IgD-negative memory B cell (primary cell): ENCODE measurements around the gene MARVELD1. TPM values are rescaled to one million over a fixed set of nuclear protein-coding genes. Genes with fewer than 3 reads are reported as not detected.
A peak's percentile ranks its signal among the peaks of the same experiment; 100 is the strongest.

Experiments
- H3K27ac Mint-ChIP-seq, 3 donors: one replicate each; pipeline ENCODE4 v1.8.0; 2020 to 2022; ENCODE audit warnings: mild to moderate bottlenecking in 3 of 3, mixed read lengths in 3 of 3, moderate library complexity in 1 of 3
- H3K27me3 Mint-ChIP-seq: one replicate; pipeline ENCODE4 v1.8.0; 2021; ENCODE audit warnings: mixed read lengths
- H3K36me3 Mint-ChIP-seq: one replicate; pipeline ENCODE4 v1.8.0; 2020; ENCODE audit warnings: mild to moderate bottlenecking, mixed read lengths
- H3K4me1 Mint-ChIP-seq, 3 donors: one replicate each; pipeline ENCODE4 v1.8.0; 2020 to 2022; ENCODE audit warnings: mixed read lengths in 3 of 3, mild to moderate bottlenecking in 1 of 3
- H3K4me3 Mint-ChIP-seq, 4 donors: one replicate each; pipeline ENCODE4 v1.8.0; 2020 to 2022; ENCODE audit warnings: mild to moderate bottlenecking in 4 of 4, mixed read lengths in 4 of 4, moderate library complexity in 3 of 4
- H3K9me3 Mint-ChIP-seq, 3 donors: one replicate each; pipeline ENCODE4 v1.8.0; 2020 to 2021; ENCODE audit warnings: mixed read lengths in 3 of 3, mild to moderate bottlenecking in 1 of 3
- polyA plus RNA-seq: library from polyadenylated mRNA; unstranded; fragments of 300-500 nt; fragmentation: Illumina TruSeq; gene quantifications from one replicate; pipeline ENCODE4 v1.2.3, GENCODE V29; 2021

The MARVELD1 gene
- polyA plus RNA-seq, 1 donor from 2014 or later = 0.40 TPM

DNA sequence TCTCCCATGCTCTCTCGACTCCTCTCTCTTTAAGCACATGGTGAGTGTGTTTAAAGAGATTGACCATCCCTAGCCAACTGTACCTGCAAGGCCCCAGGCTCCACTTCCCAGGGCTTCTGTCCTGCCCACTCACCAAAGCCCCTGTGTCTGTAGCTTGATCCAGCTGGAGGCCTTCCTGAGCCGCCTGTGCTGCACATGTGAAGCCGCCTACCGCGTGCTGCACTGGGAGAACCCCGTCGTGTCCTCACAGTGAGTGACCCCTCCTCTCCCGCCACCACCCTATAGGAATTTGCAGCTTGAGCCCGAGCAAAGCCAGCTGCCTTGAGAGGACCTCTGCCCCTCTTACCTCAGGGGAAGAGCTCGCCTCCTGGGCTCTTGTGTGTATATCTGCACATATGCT lies 34.6 kb downstream of the MARVELD1 start:
- peaks cover 0 to 7% (median 6%) of the 10 kb centered on the region in 3 donors for H3K4me1 Mint-ChIP-seq
- no peaks in the 10 kb centered on the region for H3K9me3 Mint-ChIP-seq
- H3K4me3 Mint-ChIP-seq = no peak overlapping the region
- H3K27ac Mint-ChIP-seq = no peak overlapping the region
- H3K36me3 Mint-ChIP-seq = peaks cover 7% of the 10 kb centered on the region
- no peaks in the 10 kb centered on the region for H3K27me3 Mint-ChIP-seq

- Mint-ChIP-seq H3K27ac (no peak overlapping the region), H3K27me3 (no peaks in the 10 kb centered on the region), H3K4me1 (peaks cover 0 to 4% (median 0%) of the 10 kb centered on the region in 3 donors), H3K9me3 (no peaks in the 10 kb centered on the region), H3K36me3 (peaks cover 4% of the 10 kb centered on the region), H3K4me3 (no peak overlapping the region)
These were observed 39.4 kb downstream of the MARVELD1 start for GRCh38 chr10:97752956-97753355.

DNA sequence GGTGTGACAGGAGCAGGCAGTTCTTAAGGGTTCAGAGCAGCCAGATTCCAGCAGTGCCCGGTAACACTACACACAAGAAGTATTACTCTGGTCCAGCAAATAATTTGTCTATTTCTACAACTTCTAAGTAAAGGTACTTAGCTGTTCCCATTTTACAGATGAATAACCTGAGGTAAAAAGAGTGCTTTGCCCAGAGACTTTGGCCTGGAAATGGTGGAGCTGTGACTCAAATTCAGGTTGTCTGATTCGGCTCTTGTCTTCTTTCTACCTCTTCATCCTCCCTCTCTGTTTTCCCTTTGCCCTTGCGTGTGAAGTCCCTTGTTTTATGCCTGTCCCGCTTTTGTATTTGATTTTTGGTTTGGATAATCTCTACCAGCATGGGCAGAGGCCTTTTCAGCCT lies 41.2 kb downstream of the MARVELD1 start:
- no peak overlapping the region for H3K4me3 Mint-ChIP-seq
- H3K36me3 Mint-ChIP-seq = peaks cover 3% of the 10 kb centered on the region

DNA sequence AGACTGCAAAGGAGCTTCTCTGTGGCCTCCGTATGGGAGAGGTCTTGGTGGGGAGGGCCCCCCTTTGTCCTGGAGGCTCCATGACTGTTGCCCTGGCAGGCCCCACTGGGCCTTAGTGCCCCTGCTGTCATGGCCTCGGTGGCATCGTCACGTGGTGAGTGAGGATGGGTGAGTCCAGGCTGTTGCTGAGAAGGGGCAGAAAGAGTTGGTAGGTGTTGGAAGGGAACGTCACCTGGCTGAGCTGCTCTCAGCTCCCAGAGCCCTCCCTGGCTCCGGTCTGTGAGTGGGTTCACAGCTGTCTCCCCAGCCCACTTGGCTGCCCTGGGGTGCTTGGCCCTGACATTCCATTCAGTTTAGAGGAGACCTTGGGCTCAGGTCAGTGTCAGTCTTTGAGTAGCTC lies 42.2 kb downstream of the MARVELD1 start:
- no peaks in the 10 kb centered on the region for H3K9me3 Mint-ChIP-seq
- H3K27ac Mint-ChIP-seq = no peak overlapping the region
- peak overlapping the region in 1 of 4 donors; percentile 48 for H3K4me3 Mint-ChIP-seq
- H3K36me3 Mint-ChIP-seq = peaks cover 3% of the 10 kb centered on the region
- H3K27me3 Mint-ChIP-seq = no peaks in the 10 kb centered on the region
- H3K4me1 Mint-ChIP-seq = no peaks in the 10 kb centered on the region

More for the DNA sequence above, 41.2 kb downstream of the MARVELD1 start:
- Mint-ChIP-seq H3K4me1 (no peaks in the 10 kb centered on the region), H3K9me3 (no peaks in the 10 kb centered on the region), H3K27me3 (no peaks in the 10 kb centered on the region), H3K27ac (no peak overlapping the region)

- H3K4me3 Mint-ChIP-seq = no peak overlapping the region
- H3K4me1 Mint-ChIP-seq = peaks cover 0 to 2% (median 0%) of the 10 kb centered on the region in 3 donors
- H3K36me3 Mint-ChIP-seq = no peaks in the 10 kb centered on the region
- no peaks in the 10 kb centered on the region for H3K27me3 Mint-ChIP-seq
- no peak overlapping the region for H3K27ac Mint-ChIP-seq
- no peaks in the 10 kb centered on the region for H3K9me3 Mint-ChIP-seq
These were observed 43.9 kb downstream of the MARVELD1 start for GRCh38 chr10:97757471-97757870.

GRCh38 chr10:97759158-97759887 lies 45.8 kb downstream of the MARVELD1 start:
- Mint-ChIP-seq H3K4me3 (no peak overlapping the region), H3K9me3 (no peaks in the 10 kb centered on the region), H3K27ac (no peak overlapping the region), H3K36me3 (no peaks in the 10 kb centered on the region), H3K27me3 (no peaks in the 10 kb centered on the region), H3K4me1 (peaks cover 1 to 5% (median 4%) of the 10 kb centered on the region in 3 donors)

- Mint-ChIP-seq H3K4me1 (peaks cover 6 to 9% (median 6%) of the 10 kb centered on the region in 3 donors), H3K27me3 (no peaks in the 10 kb centered on the region), H3K4me3 (no peak overlapping the region), H3K9me3 (no peaks in the 10 kb centered on the region), H3K27ac (no peak overlapping the region), H3K36me3 (no peaks in the 10 kb centered on the region)
These were observed 46.4 kb downstream of the MARVELD1 start for GRCh38 chr10:97759946-97760345.

- Mint-ChIP-seq H3K36me3 (no peaks in the 10 kb centered on the region), H3K4me1 (peaks cover 6 to 9% (median 6%) of the 10 kb centered on the region in 3 donors), H3K27ac (no peak overlapping the region), H3K4me3 (no peak overlapping the region), H3K9me3 (no peaks in the 10 kb centered on the region), H3K27me3 (no peaks in the 10 kb centered on the region)
These were observed 47.1 kb downstream of the MARVELD1 start for GRCh38 chr10:97760461-97761257.

GRCh38 chr10:97761331-97761865 lies 47.9 kb downstream of the MARVELD1 start:
- Mint-ChIP-seq H3K27ac (no peak overlapping the region), H3K4me1 (peaks cover 6 to 9% (median 6%) of the 10 kb centered on the region in 3 donors), H3K36me3 (no peaks in the 10 kb centered on the region), H3K27me3 (no peaks in the 10 kb centered on the region), H3K4me3 (no peak overlapping the region), H3K9me3 (no peaks in the 10 kb centered on the region)

GRCh38 chr10:97762056-97762455 lies 48.5 kb downstream of the MARVELD1 start:
- H3K4me1 Mint-ChIP-seq = peaks cover 6 to 9% (median 6%) of the 10 kb centered on the region in 3 donors
- H3K4me3 Mint-ChIP-seq = no peak overlapping the region
- H3K27ac Mint-ChIP-seq = no peak overlapping the region
- H3K36me3 Mint-ChIP-seq = no peaks in the 10 kb centered on the region
- no peaks in the 10 kb centered on the region for H3K27me3 Mint-ChIP-seq
- H3K9me3 Mint-ChIP-seq = no peaks in the 10 kb centered on the region

GRCh38 chr10:97762816-97763215 lies 49.3 kb downstream of the MARVELD1 start:
- H3K4me3 Mint-ChIP-seq = no peak overlapping the region
- no peaks in the 10 kb centered on the region for H3K36me3 Mint-ChIP-seq
- H3K27me3 Mint-ChIP-seq = no peaks in the 10 kb centered on the region
- H3K9me3 Mint-ChIP-seq = no peaks in the 10 kb centered on the region
- no peak overlapping the region for H3K27ac Mint-ChIP-seq
- H3K4me1 Mint-ChIP-seq = peaks cover 6 to 9% (median 6%) of the 10 kb centered on the region in 3 donors

- no peaks in the 10 kb centered on the region for H3K27me3 Mint-ChIP-seq
- H3K9me3 Mint-ChIP-seq = no peaks in the 10 kb centered on the region
- no peaks in the 10 kb centered on the region for H3K36me3 Mint-ChIP-seq
- H3K27ac Mint-ChIP-seq = no peak overlapping the region
- peaks cover 6 to 9% (median 6%) of the 10 kb centered on the region in 3 donors for H3K4me1 Mint-ChIP-seq
- no peak overlapping the region for H3K4me3 Mint-ChIP-seq
These were observed 49.9 kb downstream of the MARVELD1 start for GRCh38 chr10:97763411-97763810.

DNA sequence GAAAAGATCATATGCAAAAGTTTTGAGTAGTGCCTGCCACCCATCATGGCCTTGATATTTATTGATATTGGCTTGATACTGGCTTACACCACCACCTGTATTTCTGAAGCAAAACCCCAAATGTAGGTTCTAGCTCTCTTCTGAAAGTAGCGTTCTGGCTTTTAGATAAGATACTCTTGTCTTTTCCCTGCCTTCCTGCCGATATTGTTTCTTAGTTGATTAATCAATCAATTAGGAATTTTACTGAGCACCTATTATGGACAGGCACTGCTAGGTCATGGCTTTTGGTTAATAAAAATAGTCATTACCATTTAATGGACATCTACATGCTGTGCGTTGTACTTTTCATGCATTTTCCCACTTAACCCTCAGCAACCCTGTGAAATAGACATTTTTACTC lies 50.4 kb downstream of the MARVELD1 start:
- H3K4me3 Mint-ChIP-seq = no peak overlapping the region
- H3K9me3 Mint-ChIP-seq = no peaks in the 10 kb centered on the region
- H3K27ac Mint-ChIP-seq = no peak overlapping the region
- no peaks in the 10 kb centered on the region for H3K36me3 Mint-ChIP-seq
- peaks cover 6 to 9% (median 6%) of the 10 kb centered on the region in 3 donors for H3K4me1 Mint-ChIP-seq
- peaks cover 2% of the 10 kb centered on the region for H3K27me3 Mint-ChIP-seq

DNA sequence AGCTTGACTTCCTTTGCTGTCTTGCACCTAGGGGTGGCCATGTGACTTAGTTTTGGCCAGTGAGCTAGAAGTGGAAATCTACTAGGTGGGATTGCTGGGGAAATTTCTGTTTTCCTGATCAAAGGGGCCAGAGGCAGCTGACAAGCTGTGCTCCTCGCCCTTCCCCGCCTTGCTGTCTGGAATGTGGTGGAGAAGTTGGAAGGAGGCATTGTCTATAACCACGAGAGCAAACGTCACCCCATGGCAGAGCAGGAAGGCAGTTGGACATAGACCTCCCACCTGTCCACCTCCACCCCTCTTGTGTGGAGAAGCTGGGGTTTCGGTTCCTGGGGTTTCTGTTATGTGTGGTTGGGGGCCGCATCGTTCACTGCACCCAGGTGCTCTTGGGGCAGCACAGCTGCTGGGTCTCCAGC lies 51.0 kb downstream of the MARVELD1 start:
- Mint-ChIP-seq H3K27me3 (peaks cover 5% of the 10 kb centered on the region), H3K4me1 (peaks cover 6 to 9% (median 8%) of the 10 kb centered on the region in 3 donors), H3K36me3 (no peaks in the 10 kb centered on the region), H3K9me3 (no peaks in the 10 kb centered on the region), H3K27ac (peak overlapping the region in 1 of 3 donors; percentile 49), H3K4me3 (no peak overlapping the region)

DNA sequence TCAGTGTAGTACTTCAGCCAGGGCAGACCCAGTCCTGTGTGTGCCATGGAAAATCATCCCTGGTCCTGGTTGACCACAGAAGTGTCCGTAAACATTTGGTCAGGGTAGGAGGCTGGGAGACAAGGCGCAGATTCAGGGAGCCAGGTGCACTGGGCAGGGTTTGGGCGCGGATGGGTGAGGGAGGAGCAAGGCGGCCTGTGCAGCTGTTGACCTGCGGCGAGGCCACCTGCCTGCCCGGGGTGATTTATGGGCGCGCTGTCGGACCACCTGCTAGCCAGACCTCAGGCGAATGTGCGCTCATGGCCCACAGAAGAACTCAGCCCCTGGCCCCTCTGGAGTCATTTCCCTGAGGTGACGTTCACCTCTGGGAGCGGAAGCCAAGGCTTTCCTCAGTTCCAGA lies 51.7 kb downstream of the MARVELD1 start:
- peaks cover 10% of the 10 kb centered on the region for H3K27me3 Mint-ChIP-seq
- H3K27ac Mint-ChIP-seq = no peak overlapping the region
- no peaks in the 10 kb centered on the region for H3K36me3 Mint-ChIP-seq
- H3K4me1 Mint-ChIP-seq = peaks cover 6 to 9% (median 8%) of the 10 kb centered on the region in 3 donors
- no peaks in the 10 kb centered on the region for H3K9me3 Mint-ChIP-seq
- H3K4me3 Mint-ChIP-seq = no peak overlapping the region
